ENCODE measurements around the gene SSR4. TPM values are rescaled to one million over a fixed set of nuclear protein-coding genes. Genes with fewer than 3 reads are reported as not detected.

The SSR4 gene
- total RNA-seq, 1 donor from 2014 or later, result 243 TPM

GRCh38 chrX:153804100-153804595, 9.7 kb downstream of the SSR4 start:
- Mint-ChIP-seq H3K9me3 (ENCODE audit: low read depth) (no peaks in the 10 kb centered on the region), H3K27ac (no peak overlapping the region)

GRCh38 chrX:153804621-153805020, 10.2 kb downstream of the SSR4 start:
- no peak for TF ChIP-seq CTCF (IDR thresholded peaks at IDR 0.05; ENCODE audit: unreplicated experiment)
- Mint-ChIP-seq H3K4me1 (ENCODE audit: low read depth) (no peaks in the 10 kb centered on the region), H3K4me3 (ENCODE audit: low read depth) (no peak overlapping the region), H3K9me3 (ENCODE audit: low read depth) (no peaks in the 10 kb centered on the region), H3K36me3 (ENCODE audit: insufficient read depth) (no peaks in the 10 kb centered on the region), H3K27me3 (no peaks in the 10 kb centered on the region), H3K27ac (no peak overlapping the region)
- DNase-seq (ENCODE audit: low spot score, unreplicated experiment), result no peak

More at GRCh38 chrX:153804100-153804595, 9.7 kb downstream of the SSR4 start:
- Mint-ChIP-seq H3K4me1 (ENCODE audit: low read depth) (no peaks in the 10 kb centered on the region), H3K27me3 (no peaks in the 10 kb centered on the region), H3K4me3 (ENCODE audit: low read depth) (no peak overlapping the region), H3K36me3 (ENCODE audit: insufficient read depth) (no peaks in the 10 kb centered on the region)
- no peak for DNase-seq (ENCODE audit: low spot score, unreplicated experiment)
- no peak for TF ChIP-seq CTCF (IDR thresholded peaks at IDR 0.05; ENCODE audit: unreplicated experiment)

GRCh38 chrX:153805436-153805835, 11.0 kb downstream of the SSR4 start:
- no peaks in the 10 kb centered on the region for H3K36me3 Mint-ChIP-seq (ENCODE audit: insufficient read depth)
- DNase-seq (ENCODE audit: low spot score, unreplicated experiment), result no peak
- no peak overlapping the region for H3K4me3 Mint-ChIP-seq (ENCODE audit: low read depth)
- no peak for TF ChIP-seq CTCF (IDR thresholded peaks at IDR 0.05; ENCODE audit: unreplicated experiment)
- no peaks in the 10 kb centered on the region for H3K27me3 Mint-ChIP-seq
- no peaks in the 10 kb centered on the region for H3K9me3 Mint-ChIP-seq (ENCODE audit: low read depth)
- H3K4me1 Mint-ChIP-seq (ENCODE audit: low read depth), result no peaks in the 10 kb centered on the region
- H3K27ac Mint-ChIP-seq, result no peak overlapping the region

- no peak overlapping the region for H3K27ac Mint-ChIP-seq
Measured at GRCh38 chrX:153806999-153807575, 12.6 kb downstream of the SSR4 start.

GRCh38 chrX:153807976-153808375, 13.5 kb downstream of the SSR4 start:
- DNase-seq (ENCODE audit: low spot score, unreplicated experiment), result no peak
- Mint-ChIP-seq H3K4me1 (ENCODE audit: low read depth) (no peaks in the 10 kb centered on the region), H3K27me3 (peaks cover 4% of the 10 kb centered on the region), H3K9me3 (ENCODE audit: low read depth) (peaks cover 7% of the 10 kb centered on the region), H3K27ac (no peak overlapping the region), H3K36me3 (ENCODE audit: insufficient read depth) (no peaks in the 10 kb centered on the region), H3K4me3 (ENCODE audit: low read depth) (no peak overlapping the region)
- TF ChIP-seq CTCF (IDR thresholded peaks at IDR 0.05; ENCODE audit: unreplicated experiment), result no peak

More at GRCh38 chrX:153806999-153807575, 12.6 kb downstream of the SSR4 start:
- no peak for TF ChIP-seq CTCF (IDR thresholded peaks at IDR 0.05; ENCODE audit: unreplicated experiment)
- H3K9me3 Mint-ChIP-seq (ENCODE audit: low read depth), result peaks cover 7% of the 10 kb centered on the region
- H3K4me1 Mint-ChIP-seq (ENCODE audit: low read depth), result no peaks in the 10 kb centered on the region
- H3K27me3 Mint-ChIP-seq, result peaks cover 2% of the 10 kb centered on the region
- H3K4me3 Mint-ChIP-seq (ENCODE audit: low read depth), result no peak overlapping the region
- no peak for DNase-seq (ENCODE audit: low spot score, unreplicated experiment)
- H3K36me3 Mint-ChIP-seq (ENCODE audit: insufficient read depth), result no peaks in the 10 kb centered on the region
